Tibial artery (tissue), 4 donors: ENCODE measurements around the gene LEAP2.
A peak's percentile ranks its signal among the peaks of the same experiment; 100 is the strongest.

Experiments used
- DNase-seq, 2 donors: peaks; one replicate each; pipeline ENCODE4 v3.0.0-alpha.2; 2019
- H3K27ac ChIP-seq, 2 donors: fragments of 200-600 bp; sonication (generic) in 1 of 2; 1 replicate in 1 of 2; 2 replicates in 1 of 2; pipeline ENCODE4 v1.5.1; 2018 to 2019; ENCODE audit warnings: mild to moderate bottlenecking in 1 of 2
- H3K27me3 ChIP-seq, 2 donors: fragments of 200-600 bp; sonication (generic) in 1 of 2; one replicate each; pipeline versions ENCODE4 v1.5.1 to v1.6.0; 2016 to 2019
- H3K36me3 ChIP-seq, 3 donors: fragments of 200-600 bp; sonication (generic) in 2 of 3; one replicate each; pipeline ENCODE4 v1.5.1; 2016 to 2019; ENCODE audit warnings: mild to moderate bottlenecking in 2 of 3
- H3K4me1 ChIP-seq, 4 donors: fragments of 200-600 bp; sonication (generic) in 2 of 4; 1 replicate in 3 of 4; 2 replicates in 1 of 4; pipeline ENCODE4 v1.5.1; 2016 to 2019
- H3K4me3 ChIP-seq, 2 donors: fragments of 200-600 bp; sonication (generic) in 1 of 2; 1 replicate in 1 of 2; 2 replicates in 1 of 2; pipeline ENCODE4 v1.5.1; 2018 to 2019; ENCODE audit warnings: mild to moderate bottlenecking in 2 of 2
- H3K9me3 ChIP-seq, 3 donors: fragments of 200-600 bp; sonication (generic) in 1 of 3; one replicate each; pipeline ENCODE4 v1.5.1; 2016 to 2019
- intact Hi-C: fragments of 100-400 bp; cut with DNase I; formaldehyde crosslinking; loops from one replicate; pipeline ENCODE4 v1.15.0; 2023; ENCODE audit warnings: low total_unique reads
- TF ChIP-seq, protein P1 (sequence below), 2 experiments: fragments of 200-600 bp in 1 of 2; fragments of 450-650 bp in 1 of 2; IDR thresholded peaks; one replicate each; pipeline ENCODE4 v1.5.1; 2017 to 2019; ENCODE audit warnings: antibody characterized with exemption in 2 of 2, mild to moderate bottlenecking in 1 of 2, moderate library complexity in 1 of 2

LEAP2 gene

DNA sequence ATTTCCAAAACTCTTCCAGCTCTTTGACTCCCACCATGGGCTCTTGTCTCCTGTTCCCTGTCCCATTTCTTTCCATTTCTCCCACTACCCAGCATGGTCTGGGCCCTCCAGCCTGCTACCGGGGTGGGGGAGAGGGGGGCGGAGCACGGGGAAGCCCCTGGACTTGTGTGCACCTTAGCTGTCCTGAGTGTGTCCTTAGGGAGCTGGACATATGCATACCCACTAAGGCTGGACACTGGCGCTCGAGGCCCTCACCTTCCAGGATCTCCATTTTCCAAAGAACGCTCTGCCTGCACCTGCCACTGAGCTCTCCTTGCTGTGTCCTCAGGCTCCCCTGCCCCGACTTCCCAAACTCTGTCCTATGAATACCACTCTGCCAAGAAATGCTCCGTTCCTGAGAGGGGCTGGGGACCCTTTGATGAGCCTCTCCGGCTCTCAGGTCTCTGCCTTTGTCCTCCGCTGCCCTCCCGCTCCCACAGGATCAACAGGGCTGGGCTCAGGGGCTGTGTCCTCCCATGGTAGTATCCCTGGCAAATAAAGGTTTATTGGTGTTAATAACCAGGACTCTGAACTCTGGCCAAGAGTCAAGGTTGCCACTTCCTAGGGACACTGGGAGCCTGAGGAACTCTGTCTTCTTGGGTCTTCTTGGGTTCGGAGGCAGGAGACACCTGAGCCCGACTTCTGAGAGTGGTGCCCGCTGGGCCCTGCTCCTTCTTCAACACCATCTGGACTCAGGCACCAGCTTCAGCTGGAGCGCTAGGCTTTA is 42.2 kb upstream of the LEAP2 start:
- Histone ChIP-seq H3K27me3 (peaks cover 0 to 3% of the 10 kb centered on the region in 2 donors), H3K4me1 (peaks cover 0 to 19% (median 9%) of the 10 kb centered on the region in 4 donors), H3K9me3 (no peaks in the 10 kb centered on the region), H3K36me3 (no peaks in the 10 kb centered on the region), H3K27ac (no peak overlapping the region), H3K4me3 (peak overlapping the region; percentile 67 to 75)
- no peak for DNase-seq
- intact Hi-C loops: no loop called here
- TF ChIP-seq, protein P1, sequence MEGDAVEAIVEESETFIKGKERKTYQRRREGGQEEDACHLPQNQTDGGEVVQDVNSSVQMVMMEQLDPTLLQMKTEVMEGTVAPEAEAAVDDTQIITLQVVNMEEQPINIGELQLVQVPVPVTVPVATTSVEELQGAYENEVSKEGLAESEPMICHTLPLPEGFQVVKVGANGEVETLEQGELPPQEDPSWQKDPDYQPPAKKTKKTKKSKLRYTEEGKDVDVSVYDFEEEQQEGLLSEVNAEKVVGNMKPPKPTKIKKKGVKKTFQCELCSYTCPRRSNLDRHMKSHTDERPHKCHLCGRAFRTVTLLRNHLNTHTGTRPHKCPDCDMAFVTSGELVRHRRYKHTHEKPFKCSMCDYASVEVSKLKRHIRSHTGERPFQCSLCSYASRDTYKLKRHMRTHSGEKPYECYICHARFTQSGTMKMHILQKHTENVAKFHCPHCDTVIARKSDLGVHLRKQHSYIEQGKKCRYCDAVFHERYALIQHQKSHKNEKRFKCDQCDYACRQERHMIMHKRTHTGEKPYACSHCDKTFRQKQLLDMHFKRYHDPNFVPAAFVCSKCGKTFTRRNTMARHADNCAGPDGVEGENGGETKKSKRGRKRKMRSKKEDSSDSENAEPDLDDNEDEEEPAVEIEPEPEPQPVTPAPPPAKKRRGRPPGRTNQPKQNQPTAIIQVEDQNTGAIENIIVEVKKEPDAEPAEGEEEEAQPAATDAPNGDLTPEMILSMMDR (IDR thresholded peaks at IDR 0.05): no peak

DNA sequence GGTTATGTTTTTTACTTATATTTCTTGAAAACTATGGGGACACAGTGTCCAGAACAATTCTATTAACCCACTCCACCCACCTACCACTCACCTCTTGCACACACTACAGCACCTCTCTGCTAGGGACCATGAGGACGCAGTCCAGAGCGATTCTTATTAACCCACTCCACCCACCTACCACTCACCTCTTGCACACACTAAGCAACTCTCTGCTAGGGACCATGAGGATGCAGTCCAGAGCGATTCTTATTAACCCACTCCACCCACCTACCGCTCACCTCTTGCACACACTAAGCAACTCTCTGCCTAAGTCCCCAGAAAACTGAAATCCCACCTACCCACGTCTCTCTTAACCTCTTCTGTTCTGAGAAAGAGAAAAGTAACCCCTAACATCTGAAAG is 40.9 kb upstream of the LEAP2 start:
- Histone ChIP-seq H3K4me3 (no peak overlapping the region), H3K36me3 (no peaks in the 10 kb centered on the region), H3K9me3 (no peaks in the 10 kb centered on the region), H3K4me1 (peaks cover 0 to 15% (median 9%) of the 10 kb centered on the region in 4 donors), H3K27ac (no peak overlapping the region), H3K27me3 (no peaks in the 10 kb centered on the region)
- no peak for DNase-seq
- intact Hi-C loops: no loop called here
- TF ChIP-seq, protein P1 (IDR thresholded peaks at IDR 0.05): no peak

GRCh38 chr5:132834057-132834456 is 39.4 kb upstream of the LEAP2 start:
- Histone ChIP-seq H3K36me3 (no peaks in the 10 kb centered on the region), H3K4me3 (no peak overlapping the region), H3K9me3 (no peaks in the 10 kb centered on the region), H3K4me1 (peaks cover 0 to 15% (median 9%) of the 10 kb centered on the region in 4 donors), H3K27ac (no peak overlapping the region), H3K27me3 (no peaks in the 10 kb centered on the region)
- DNase-seq: no peak
- intact Hi-C loops: no loop called here
- TF ChIP-seq, protein P1 (IDR thresholded peaks at IDR 0.05): no peak

- no peaks in the 10 kb centered on the region for H3K36me3 ChIP-seq
- no peak overlapping the region for H3K4me3 ChIP-seq
- no peaks in the 10 kb centered on the region for H3K9me3 ChIP-seq
- TF ChIP-seq, protein P1 (IDR thresholded peaks at IDR 0.05): no peak
- H3K27ac ChIP-seq: no peak overlapping the region
- H3K27me3 ChIP-seq: no peaks in the 10 kb centered on the region
- no peak for DNase-seq
- no peaks in the 10 kb centered on the region for H3K4me1 ChIP-seq
- intact Hi-C loops: no loop called here
Measured at GRCh38 chr5:132836852-132837251, 36.6 kb upstream of the LEAP2 start.

DNA sequence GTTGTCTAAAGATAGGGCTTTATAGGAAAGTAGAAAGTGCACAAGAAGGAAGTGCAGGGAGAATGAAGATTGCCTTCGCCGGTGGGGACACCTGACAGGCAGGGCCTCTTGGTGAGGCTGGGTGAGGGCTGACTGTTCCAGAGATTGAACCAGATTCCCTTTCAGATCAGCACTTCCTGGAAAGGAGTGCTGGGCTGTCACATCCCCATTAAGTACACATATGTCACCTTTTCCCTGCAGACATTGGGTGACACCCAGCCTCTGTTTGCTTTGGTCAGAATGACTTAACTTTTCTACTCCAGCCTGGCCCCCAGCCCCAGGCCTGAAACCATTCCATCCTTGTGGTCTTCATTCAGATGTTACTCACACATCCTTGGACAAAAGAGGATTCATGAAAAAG is 35.6 kb upstream of the LEAP2 start:
- DNase-seq: no peak

More for the DNA sequence above, 35.6 kb upstream of the LEAP2 start:
- Histone ChIP-seq H3K4me3 (no peak overlapping the region), H3K9me3 (no peaks in the 10 kb centered on the region), H3K4me1 (no peaks in the 10 kb centered on the region), H3K36me3 (no peaks in the 10 kb centered on the region), H3K27me3 (no peaks in the 10 kb centered on the region), H3K27ac (no peak overlapping the region)
- intact Hi-C loops: no loop called here
- TF ChIP-seq, protein P1 (IDR thresholded peaks at IDR 0.05): no peak
